Tibial nerve (tissue), 4 donors: ENCODE data around the gene KLHL42. TPM values are rescaled to one million over a fixed set of nuclear protein-coding genes. Genes with fewer than 3 reads are reported as not detected.
A peak's percentile ranks its signal among the peaks of the same experiment; 100 is the strongest.

Experiments used
- DNase-seq, 2 donors: peaks; one replicate each; pipeline ENCODE4 v3.0.0-alpha.2; 2019; ENCODE audit warnings: low spot score in 2 of 2
- H3K27ac ChIP-seq, 4 donors: fragments of 200-600 bp; sonication (generic) in 3 of 4; one replicate each; pipeline ENCODE4 v1.5.1; 2017 to 2019; ENCODE audit warnings: mild to moderate bottlenecking in 1 of 4
- H3K27me3 ChIP-seq, 2 donors: fragments of 200-600 bp; sonication (generic) in 1 of 2; one replicate each; pipeline versions ENCODE4 v1.5.1 to v1.6.0; 2017 to 2019
- H3K36me3 ChIP-seq, 3 donors: fragments of 200-600 bp; sonication (generic); one replicate each; pipeline ENCODE4 v1.5.1; 2018 to 2019
- H3K4me1 ChIP-seq, 4 donors: fragments of 200-600 bp; sonication (generic) in 3 of 4; one replicate each; pipeline ENCODE4 v1.5.1; 2017 to 2019
- H3K4me3 ChIP-seq, 4 donors: fragments of 200-600 bp; sonication (generic) in 3 of 4; one replicate each; pipeline ENCODE4 v1.5.1; 2017 to 2019; ENCODE audit warnings: mild to moderate bottlenecking in 1 of 4, moderate library complexity in 1 of 4
- H3K9me3 ChIP-seq, 4 donors: fragments of 200-600 bp; sonication (generic) in 3 of 4; one replicate each; pipeline ENCODE4 v1.5.1; 2017 to 2019
- EP300 ChIP-seq, 2 donors: sonication (generic); formaldehyde crosslinking; IDR thresholded peaks; one replicate each; pipeline ENCODE4 v1.6.1; 2017; ENCODE audit warnings: antibody characterized with exemption in 2 of 2, mild to moderate bottlenecking in 1 of 2
- POLR2A ChIP-seq, 2 donors: fragments of 450-650 bp; IDR thresholded peaks; one replicate each; pipeline ENCODE4 v1.6.1; 2017; ENCODE audit warnings: antibody characterized with exemption in 2 of 2, mild to moderate bottlenecking in 2 of 2, moderate library complexity in 2 of 2
- WGBS, 2 donors: methylation state at CpG; one replicate each; pipeline ENCODE4 v1.1.5; 2018; 5-methylcytosine and 5-hydroxymethylcytosine counted together
- total RNA-seq, 4 donors: library from RNA; depleted of rRNA; stranded (reverse); fragments of >200 nt; gene quantifications; one replicate each; pipeline ENCODE4 v1.1.0, GENCODE V29; 2016
- TF ChIP-seq, protein P1 (sequence below), 5 experiments: fragments of 200-600 bp in 3 of 5; fragments of 450-650 bp in 2 of 5; sonication (generic) in 3 of 5; IDR thresholded peaks; one replicate each; pipeline ENCODE4 v1.5.1; 2016 to 2019; ENCODE audit warnings: antibody characterized with exemption in 5 of 5, mild to moderate bottlenecking in 3 of 5, moderate library complexity in 2 of 5

Gene KLHL42
- total RNA-seq, 4 donors from 2014 or later: 35.2 to 49.2 (median 42.2) TPM

DNA sequence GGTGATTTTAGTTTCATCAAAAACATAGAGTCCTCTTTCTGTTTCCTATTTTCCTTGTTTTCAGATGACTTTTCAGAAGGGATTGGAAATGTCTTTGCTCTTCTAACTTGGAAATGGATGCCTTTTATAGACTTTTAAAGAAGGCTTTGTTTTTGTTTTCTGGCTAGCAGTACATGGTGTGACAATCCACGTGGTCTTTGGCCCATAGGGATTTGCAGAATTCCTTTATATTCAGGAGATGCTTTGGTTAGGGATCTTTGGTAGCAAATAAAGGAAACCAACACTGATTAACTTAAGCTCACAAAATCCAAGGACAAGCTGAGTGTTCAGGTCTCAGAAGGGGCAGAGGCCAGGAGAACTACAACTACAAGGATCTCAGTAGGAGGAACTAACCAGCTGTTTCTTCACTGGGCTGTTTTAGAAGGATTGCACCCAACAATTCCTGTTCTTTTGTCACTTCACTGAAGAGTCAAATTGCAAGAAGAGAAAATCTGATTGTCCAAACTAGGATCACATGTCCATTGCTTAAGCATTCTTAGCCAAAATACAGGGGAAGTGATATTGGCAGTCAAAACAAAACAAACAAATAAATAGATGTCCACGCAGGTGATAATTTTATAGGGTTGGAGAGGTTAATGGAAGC is 58.6 kb downstream of the KLHL42 start:
- no peak for DNase-seq
- WGBS, 2 donors: 44 to 54% methylated on average over 2 of the region's 2 CpGs
- TF ChIP-seq, protein P1, sequence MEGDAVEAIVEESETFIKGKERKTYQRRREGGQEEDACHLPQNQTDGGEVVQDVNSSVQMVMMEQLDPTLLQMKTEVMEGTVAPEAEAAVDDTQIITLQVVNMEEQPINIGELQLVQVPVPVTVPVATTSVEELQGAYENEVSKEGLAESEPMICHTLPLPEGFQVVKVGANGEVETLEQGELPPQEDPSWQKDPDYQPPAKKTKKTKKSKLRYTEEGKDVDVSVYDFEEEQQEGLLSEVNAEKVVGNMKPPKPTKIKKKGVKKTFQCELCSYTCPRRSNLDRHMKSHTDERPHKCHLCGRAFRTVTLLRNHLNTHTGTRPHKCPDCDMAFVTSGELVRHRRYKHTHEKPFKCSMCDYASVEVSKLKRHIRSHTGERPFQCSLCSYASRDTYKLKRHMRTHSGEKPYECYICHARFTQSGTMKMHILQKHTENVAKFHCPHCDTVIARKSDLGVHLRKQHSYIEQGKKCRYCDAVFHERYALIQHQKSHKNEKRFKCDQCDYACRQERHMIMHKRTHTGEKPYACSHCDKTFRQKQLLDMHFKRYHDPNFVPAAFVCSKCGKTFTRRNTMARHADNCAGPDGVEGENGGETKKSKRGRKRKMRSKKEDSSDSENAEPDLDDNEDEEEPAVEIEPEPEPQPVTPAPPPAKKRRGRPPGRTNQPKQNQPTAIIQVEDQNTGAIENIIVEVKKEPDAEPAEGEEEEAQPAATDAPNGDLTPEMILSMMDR (IDR thresholded peaks at IDR 0.05): no peak
- no peak for TF ChIP-seq POLR2A (IDR thresholded peaks at IDR 0.05)
- TF ChIP-seq EP300 (IDR thresholded peaks at IDR 0.05): no peak
- Histone ChIP-seq H3K36me3 (no peaks in the 10 kb centered on the region), H3K4me1 (peaks cover 0 to 17% (median 0%) of the 10 kb centered on the region in 4 donors), H3K9me3 (peaks cover 0 to 9% (median 0%) of the 10 kb centered on the region in 4 donors), H3K27ac (no peak overlapping the region), H3K27me3 (no peaks in the 10 kb centered on the region), H3K4me3 (no peak overlapping the region)

DNA sequence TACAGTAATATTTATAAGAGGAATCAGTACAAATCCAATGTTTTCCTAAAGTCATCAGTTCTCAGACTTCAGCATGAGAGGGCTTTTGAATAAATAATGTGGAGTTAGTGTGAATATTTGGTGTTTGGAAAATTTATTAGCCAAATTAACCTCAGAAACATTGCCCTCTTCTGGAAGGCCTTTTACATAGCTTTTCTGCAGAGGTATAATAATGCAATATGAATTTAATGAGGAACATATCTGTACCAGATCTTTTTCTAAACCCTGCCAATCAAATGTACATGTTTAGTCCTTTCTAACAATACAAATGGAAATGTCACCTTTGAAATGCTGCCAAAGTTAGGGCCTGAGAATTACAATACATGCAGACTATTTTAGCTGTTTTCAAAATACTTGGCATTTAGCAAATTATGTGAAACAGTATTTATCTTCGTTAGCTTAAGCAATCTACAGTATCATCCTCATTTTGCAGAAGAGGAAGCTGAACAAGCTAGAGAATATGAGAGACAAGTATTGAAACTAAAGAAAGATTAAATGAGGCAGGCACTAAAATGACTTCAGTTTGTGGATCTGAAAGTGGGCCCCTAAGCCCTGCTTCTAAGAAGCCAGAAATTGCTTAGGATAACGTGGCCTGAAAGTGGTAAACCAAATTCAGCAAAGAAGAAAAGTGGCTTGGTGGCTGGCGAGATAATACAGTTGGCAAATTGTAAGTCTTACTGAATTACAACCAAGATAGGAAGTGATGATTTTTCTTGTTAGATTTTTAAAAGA is 60.4 kb downstream of the KLHL42 start:
- TF ChIP-seq, protein P1 (IDR thresholded peaks at IDR 0.05): no peak
- TF ChIP-seq EP300 (IDR thresholded peaks at IDR 0.05) (no peak), POLR2A (IDR thresholded peaks at IDR 0.05) (no peak)
- whole genome bisulfite sequencing, 2 donors: 57 to 68% methylated on average over 3 of the region's 3 CpGs
- H3K36me3 ChIP-seq: no peaks in the 10 kb centered on the region
- H3K4me1 ChIP-seq: peaks cover 0 to 27% (median 2%) of the 10 kb centered on the region in 4 donors
- H3K27ac ChIP-seq: no peak overlapping the region
- no peak overlapping the region for H3K4me3 ChIP-seq
- H3K27me3 ChIP-seq: no peaks in the 10 kb centered on the region
- H3K9me3 ChIP-seq: no peaks in the 10 kb centered on the region
- no peak for DNase-seq

DNA sequence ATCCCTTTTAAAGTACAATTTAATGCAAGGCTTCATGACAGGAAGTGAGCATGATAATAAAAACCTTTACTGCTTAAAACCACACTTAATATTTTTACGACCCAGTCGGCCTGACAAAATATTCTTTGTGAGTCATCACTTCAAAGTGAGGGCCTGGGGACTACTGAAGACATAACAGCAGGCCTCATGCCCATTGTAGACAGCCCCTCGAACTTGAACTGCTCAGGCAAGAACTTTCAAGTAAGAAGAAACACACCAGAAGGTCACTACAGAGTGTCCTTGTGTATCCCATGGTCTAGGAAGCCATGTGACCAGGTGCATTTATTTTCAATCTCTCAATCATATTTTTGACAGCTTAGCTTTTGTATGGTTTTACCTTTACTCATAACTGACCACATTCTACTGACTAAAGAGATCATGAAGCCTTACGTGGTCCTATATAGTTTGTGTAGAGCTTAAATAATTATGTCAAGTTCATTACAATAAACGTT is 61.4 kb downstream of the KLHL42 start:
- DNase-seq: no peak
- Histone ChIP-seq H3K36me3 (no peaks in the 10 kb centered on the region), H3K4me3 (no peak overlapping the region), H3K4me1 (peaks cover 0 to 27% (median 2%) of the 10 kb centered on the region in 4 donors), H3K9me3 (no peaks in the 10 kb centered on the region), H3K27ac (no peak overlapping the region), H3K27me3 (no peaks in the 10 kb centered on the region)
- TF ChIP-seq EP300 (IDR thresholded peaks at IDR 0.05) (no peak), POLR2A (IDR thresholded peaks at IDR 0.05) (no peak)
- TF ChIP-seq, protein P1 (IDR thresholded peaks at IDR 0.05): no peak
- 44 to 48% methylated on average over 5 of the region's 5 CpGs for WGBS, 2 donors

DNA sequence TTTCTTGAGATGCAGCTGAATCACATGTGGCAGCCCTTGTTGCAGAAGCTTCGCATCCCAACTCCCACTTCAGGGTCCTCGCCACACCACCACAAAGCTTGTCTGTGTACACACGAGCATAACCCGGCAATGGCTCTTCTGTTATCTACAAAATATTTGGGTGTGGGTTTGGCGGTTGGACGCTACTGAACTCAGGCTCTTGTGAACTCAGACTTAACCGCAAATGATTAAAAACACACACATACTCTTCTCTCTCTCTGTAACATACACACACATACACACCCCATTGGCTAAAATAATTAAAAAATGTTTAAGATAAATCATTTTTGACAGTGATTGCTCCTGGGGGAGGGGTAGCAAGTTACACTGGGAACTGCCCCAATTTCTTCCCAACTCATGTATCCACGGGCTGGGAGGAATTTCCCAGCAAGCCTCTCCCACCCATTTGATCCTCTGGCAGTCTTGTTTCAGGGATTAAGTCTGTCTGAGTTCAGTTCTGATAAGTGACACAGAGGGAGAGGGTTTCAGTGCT is 63.7 kb downstream of the KLHL42 start:
- WGBS, 2 donors: 32 to 37% methylated on average over 8 of the region's 8 CpGs
- Histone ChIP-seq H3K9me3 (peaks cover 0 to 4% (median 0%) of the 10 kb centered on the region in 4 donors), H3K27me3 (no peaks in the 10 kb centered on the region), H3K27ac (peak overlapping the region in 2 of 4 donors; percentile 28 to 48), H3K36me3 (no peaks in the 10 kb centered on the region), H3K4me3 (no peak overlapping the region), H3K4me1 (peaks cover 0 to 19% (median 2%) of the 10 kb centered on the region in 4 donors)
- TF ChIP-seq, protein P1 (IDR thresholded peaks at IDR 0.05): no peak
- TF ChIP-seq EP300 (IDR thresholded peaks at IDR 0.05): no peak
- no peak for TF ChIP-seq POLR2A (IDR thresholded peaks at IDR 0.05)
- DNase-seq: no peak
